Measurements from ENCODE around the gene FRA10AC1. TPM values are rescaled to one million over a fixed set of nuclear protein-coding genes. Genes with fewer than 3 reads are reported as not detected.

FRA10AC1 gene
- total RNA-seq, 2 donors from 2014 or later = 20.0 to 23.7 TPM

DNA sequence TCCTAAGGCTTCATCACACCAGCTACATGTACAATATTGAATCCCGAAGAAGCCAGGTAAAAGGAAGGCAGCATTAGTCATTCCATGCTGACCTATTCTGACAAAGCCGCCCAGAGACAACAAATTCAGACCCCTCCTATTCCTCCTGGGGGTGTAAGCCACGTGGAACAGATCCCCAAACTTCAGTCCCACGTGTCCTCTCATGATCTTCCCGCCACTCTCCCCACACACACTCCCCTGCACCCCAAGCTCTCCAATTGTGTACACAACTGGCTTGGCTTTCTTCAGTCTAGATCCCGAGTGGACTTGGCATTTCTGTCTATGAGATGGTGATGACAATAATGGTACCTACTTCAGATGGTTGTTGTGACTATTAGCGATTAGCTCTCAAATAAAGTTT lies 81.5 kb downstream of the FRA10AC1 start:
- no peaks in the 10 kb centered on the region for H3K27me3 ChIP-seq
- no peak overlapping the region for H3K4me3 ChIP-seq
- H3K4me1 ChIP-seq = no peaks in the 10 kb centered on the region
- TF ChIP-seq POLR2A (IDR thresholded peaks at IDR 0.05) = no peak
- TF ChIP-seq, protein P1, sequence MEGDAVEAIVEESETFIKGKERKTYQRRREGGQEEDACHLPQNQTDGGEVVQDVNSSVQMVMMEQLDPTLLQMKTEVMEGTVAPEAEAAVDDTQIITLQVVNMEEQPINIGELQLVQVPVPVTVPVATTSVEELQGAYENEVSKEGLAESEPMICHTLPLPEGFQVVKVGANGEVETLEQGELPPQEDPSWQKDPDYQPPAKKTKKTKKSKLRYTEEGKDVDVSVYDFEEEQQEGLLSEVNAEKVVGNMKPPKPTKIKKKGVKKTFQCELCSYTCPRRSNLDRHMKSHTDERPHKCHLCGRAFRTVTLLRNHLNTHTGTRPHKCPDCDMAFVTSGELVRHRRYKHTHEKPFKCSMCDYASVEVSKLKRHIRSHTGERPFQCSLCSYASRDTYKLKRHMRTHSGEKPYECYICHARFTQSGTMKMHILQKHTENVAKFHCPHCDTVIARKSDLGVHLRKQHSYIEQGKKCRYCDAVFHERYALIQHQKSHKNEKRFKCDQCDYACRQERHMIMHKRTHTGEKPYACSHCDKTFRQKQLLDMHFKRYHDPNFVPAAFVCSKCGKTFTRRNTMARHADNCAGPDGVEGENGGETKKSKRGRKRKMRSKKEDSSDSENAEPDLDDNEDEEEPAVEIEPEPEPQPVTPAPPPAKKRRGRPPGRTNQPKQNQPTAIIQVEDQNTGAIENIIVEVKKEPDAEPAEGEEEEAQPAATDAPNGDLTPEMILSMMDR (IDR thresholded peaks at IDR 0.05) = no peak
- WGBS, 2 donors = 65 to 74% methylated on average over 7 of the region's 7 CpGs
- H3K36me3 ChIP-seq (replicated peaks in 1 of 2; ENCODE audit: insufficient read depth in 1 of 2, low read depth in 2 of 2) = no peaks in the 10 kb centered on the region
- no peaks in the 10 kb centered on the region for H3K9me3 ChIP-seq
- DNase-seq = no peak
- H3K27ac ChIP-seq = no peak overlapping the region
- intact Hi-C loops (cut with DNase I) = no loop called here
- no peak for ATAC-seq

Other genes starting within 250 kb of the FRA10AC1 start
- gene MYOF, start 220.3 kb downstream of the FRA10AC1 start, total RNA-seq = 10 to 100 TPM; 21.1 to 25.7 TPM
- gene CEP55, start 206.0 kb downstream of the FRA10AC1 start, total RNA-seq = not detected
- 1 to 10 TPM in 1 of 2 donors, under 1 TPM in 1; 0.78 to 2.3 TPM for gene FFAR4, start 135.9 kb downstream of the FRA10AC1 start, total RNA-seq
- gene RBP4, start 101.4 kb downstream of the FRA10AC1 start, total RNA-seq = 100 to 1,000 TPM in 1 of 2 donors, 10 to 100 TPM in 1; 22.1 to 136 TPM
- not detected for gene PDE6C, start 90.1 kb downstream of the FRA10AC1 start, total RNA-seq
- not detected for gene LGI1, start 55.3 kb upstream of the FRA10AC1 start, total RNA-seq
- gene SLC35G1, start 191.4 kb upstream of the FRA10AC1 start, total RNA-seq = 10 to 100 TPM in 1 of 2 donors, 1 to 10 TPM in 1; 7.0 to 24.1 TPM

Measured in body of pancreas (tissue), 4 donors.